Measurements from ENCODE around the gene CLP1. TPM values are rescaled to one million over a fixed set of nuclear protein-coding genes. Genes with fewer than 3 reads are reported as not detected.
A peak's percentile ranks its signal among the peaks of the same experiment; 100 is the strongest.

The CLP1 gene
- total RNA-seq, 1 donor from 2014 or later, result 20.7 TPM

GRCh38 chr11:57659669-57660068 is 2.1 kb downstream of the CLP1 start:
- H3K36me3 ChIP-seq (ENCODE audit: control insufficient read depth, insufficient read depth, low read length), result peaks cover 4% of the 10 kb centered on the region
- no peak for DNase-seq (ENCODE audit: low read depth)
- H3K27me3 ChIP-seq (ENCODE audit: control insufficient read depth, insufficient read depth, low read length), result no peaks in the 10 kb centered on the region
- H3K4me3 ChIP-seq (ENCODE audit: low read depth, low read length), result no peak overlapping the region
- TF ChIP-seq, protein P1, sequence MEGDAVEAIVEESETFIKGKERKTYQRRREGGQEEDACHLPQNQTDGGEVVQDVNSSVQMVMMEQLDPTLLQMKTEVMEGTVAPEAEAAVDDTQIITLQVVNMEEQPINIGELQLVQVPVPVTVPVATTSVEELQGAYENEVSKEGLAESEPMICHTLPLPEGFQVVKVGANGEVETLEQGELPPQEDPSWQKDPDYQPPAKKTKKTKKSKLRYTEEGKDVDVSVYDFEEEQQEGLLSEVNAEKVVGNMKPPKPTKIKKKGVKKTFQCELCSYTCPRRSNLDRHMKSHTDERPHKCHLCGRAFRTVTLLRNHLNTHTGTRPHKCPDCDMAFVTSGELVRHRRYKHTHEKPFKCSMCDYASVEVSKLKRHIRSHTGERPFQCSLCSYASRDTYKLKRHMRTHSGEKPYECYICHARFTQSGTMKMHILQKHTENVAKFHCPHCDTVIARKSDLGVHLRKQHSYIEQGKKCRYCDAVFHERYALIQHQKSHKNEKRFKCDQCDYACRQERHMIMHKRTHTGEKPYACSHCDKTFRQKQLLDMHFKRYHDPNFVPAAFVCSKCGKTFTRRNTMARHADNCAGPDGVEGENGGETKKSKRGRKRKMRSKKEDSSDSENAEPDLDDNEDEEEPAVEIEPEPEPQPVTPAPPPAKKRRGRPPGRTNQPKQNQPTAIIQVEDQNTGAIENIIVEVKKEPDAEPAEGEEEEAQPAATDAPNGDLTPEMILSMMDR (IDR thresholded peaks at IDR 0.05; ENCODE audit: insufficient read depth, low read length, poor library complexity, severe bottlenecking), result no peak

DNA sequence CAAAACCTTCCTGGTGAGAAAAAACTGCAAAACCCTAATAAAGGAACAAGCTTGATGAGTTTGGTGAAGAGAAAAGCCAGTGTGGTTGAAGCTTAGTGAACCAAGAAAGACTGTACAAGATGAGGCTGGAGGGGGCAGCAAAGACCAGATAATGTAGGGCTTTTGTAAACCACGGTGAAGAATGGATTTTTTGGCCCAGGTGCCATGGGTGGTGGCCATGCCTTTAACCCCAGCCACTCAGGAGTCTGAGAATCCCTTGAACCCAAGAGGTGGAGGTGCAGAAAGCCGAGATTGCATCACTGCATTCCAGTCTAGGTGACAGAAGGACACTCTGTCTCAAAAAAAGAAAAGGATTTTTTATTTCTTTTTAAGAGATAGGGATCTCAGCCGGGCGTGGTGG is 5.3 kb downstream of the CLP1 start:
- TF ChIP-seq, protein P1 (IDR thresholded peaks at IDR 0.05; ENCODE audit: insufficient read depth, low read length, poor library complexity, severe bottlenecking), result no peak
- H3K36me3 ChIP-seq (ENCODE audit: control insufficient read depth, insufficient read depth, low read length), result peaks cover 4% of the 10 kb centered on the region
- no peaks in the 10 kb centered on the region for H3K27me3 ChIP-seq (ENCODE audit: control insufficient read depth, insufficient read depth, low read length)
- no peak for DNase-seq (ENCODE audit: low read depth)
- no peak overlapping the region for H3K4me3 ChIP-seq (ENCODE audit: low read depth, low read length)

DNA sequence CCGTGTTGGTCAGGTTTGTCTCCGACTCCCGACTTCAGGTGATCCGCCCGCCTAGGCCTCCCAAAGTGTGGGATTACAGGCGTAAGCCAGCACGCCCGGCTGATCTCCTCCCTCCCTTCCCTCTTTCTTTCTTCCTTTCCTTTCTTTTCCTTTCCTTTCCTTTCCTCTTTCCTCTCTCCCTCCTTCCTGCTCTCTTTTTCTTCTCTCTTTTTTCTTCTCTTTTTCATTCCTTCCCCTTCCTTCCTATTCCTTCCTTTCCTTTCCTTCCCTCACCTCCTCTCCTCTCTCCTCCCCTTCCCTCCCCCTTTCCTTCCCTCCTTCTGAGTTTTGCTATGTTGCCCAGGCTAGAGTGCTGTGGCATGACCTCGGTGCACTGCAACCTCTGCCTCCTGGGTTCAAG is 6.4 kb downstream of the CLP1 start:
- DNase-seq (ENCODE audit: low read depth), result no peak
- TF ChIP-seq, protein P1 (IDR thresholded peaks at IDR 0.05; ENCODE audit: insufficient read depth, low read length, poor library complexity, severe bottlenecking), result no peak
- H3K36me3 ChIP-seq (ENCODE audit: control insufficient read depth, insufficient read depth, low read length), result peaks cover 4% of the 10 kb centered on the region
- H3K27me3 ChIP-seq (ENCODE audit: control insufficient read depth, insufficient read depth, low read length), result no peaks in the 10 kb centered on the region
- no peak overlapping the region for H3K4me3 ChIP-seq (ENCODE audit: low read depth, low read length)

DNA sequence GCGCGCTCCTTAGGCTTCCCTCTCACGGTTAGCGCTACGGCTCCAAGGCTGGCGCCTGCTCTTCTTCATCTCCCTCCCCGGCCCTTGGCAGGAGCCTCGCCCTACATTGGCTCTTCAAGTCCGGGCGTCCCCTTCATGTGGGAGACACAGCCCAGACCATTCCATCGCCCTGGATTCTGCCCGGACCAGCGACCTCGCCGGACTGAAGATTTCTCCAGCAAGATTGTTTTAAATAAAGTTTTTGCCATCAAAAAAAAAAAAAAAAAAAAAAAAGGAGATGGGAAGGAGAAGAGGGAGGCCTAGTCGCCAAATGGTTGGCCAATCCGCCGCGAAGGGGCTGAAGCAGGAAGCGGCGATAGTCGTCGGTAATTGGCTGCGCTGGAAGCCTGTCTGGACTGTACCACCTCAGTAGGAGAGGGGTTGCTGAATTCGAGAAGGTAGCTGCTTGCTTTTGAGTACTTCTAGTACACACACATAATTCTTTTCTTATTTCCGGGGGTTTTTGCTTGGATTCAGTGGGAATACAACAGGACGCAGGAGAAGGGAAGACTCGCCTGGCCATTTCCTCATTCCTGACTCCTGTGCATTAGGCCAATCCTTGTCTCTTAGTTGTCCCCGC is 9.7 kb downstream of the CLP1 start:
- TF ChIP-seq, protein P1 (IDR thresholded peaks at IDR 0.05; ENCODE audit: insufficient read depth, low read length, poor library complexity, severe bottlenecking), result no peak
- DNase-seq (ENCODE audit: low read depth), result peak; percentile 96
- no peaks in the 10 kb centered on the region for H3K36me3 ChIP-seq (ENCODE audit: control insufficient read depth, insufficient read depth, low read length)
- peak overlapping the region; percentile 90 for H3K4me3 ChIP-seq (ENCODE audit: low read depth, low read length)
- no peaks in the 10 kb centered on the region for H3K27me3 ChIP-seq (ENCODE audit: control insufficient read depth, insufficient read depth, low read length)

DNA sequence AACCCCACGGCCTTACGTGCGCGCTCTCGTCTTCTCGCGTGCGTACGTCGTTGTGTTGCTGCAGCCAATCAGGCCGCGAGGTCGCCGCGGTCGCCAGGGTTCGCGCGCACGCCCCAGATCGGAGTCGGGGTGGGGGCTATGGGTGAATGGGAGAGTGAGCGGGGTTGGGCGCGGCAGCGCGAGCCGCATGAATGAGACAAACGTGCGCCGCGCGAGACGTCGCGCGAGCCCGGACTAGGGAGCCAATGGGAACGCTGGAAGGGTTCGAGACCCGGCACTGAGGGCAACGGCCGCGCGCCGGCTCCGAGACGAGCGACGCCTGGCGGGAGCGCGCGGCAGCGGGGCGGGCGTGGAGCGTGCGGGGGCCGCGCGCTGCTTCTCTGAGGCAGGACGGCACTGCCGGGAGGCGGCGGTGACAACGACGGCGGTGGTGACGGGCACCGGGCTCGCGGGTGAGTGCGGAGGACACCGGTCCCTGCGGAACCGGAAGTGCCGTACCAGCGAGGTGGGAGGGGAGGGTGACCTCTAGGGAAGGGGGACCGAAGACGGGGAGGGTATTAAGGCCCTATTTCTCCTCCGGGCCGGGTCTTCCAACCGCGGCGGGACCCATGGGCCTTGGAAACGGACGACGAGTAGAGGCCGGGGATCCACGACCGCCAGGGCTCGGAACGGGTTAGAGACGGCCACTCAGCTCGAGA is 10.3 kb downstream of the CLP1 start, which contains the start of gene ZDHHC5:
Gene ZDHHC5 (plus strand): TSS at position 379 of the 698 bp plus-strand sequence. CDS start 4,977 bp downstream, outside the sequence.
- H3K4me3 ChIP-seq (ENCODE audit: low read depth, low read length), result peak within 1 kb of the TSS; percentile 90
- H3K27me3 ChIP-seq (ENCODE audit: control insufficient read depth, insufficient read depth, low read length), result no peaks in the 10 kb centered on the region
- peak; percentile 95 for DNase-seq (ENCODE audit: low read depth)
- no peaks in the 10 kb centered on the region for H3K36me3 ChIP-seq (ENCODE audit: control insufficient read depth, insufficient read depth, low read length)
- TF ChIP-seq, protein P1 (IDR thresholded peaks at IDR 0.05; ENCODE audit: insufficient read depth, low read length, poor library complexity, severe bottlenecking), result no peak
